HepG2 (cell line): Measurements from ENCODE around the gene SLC16A3. TPM values are rescaled to one million over a fixed set of nuclear protein-coding genes. Genes with fewer than 3 reads are reported as not detected.

Experiments
- ARID5B ChIP-seq: IDR thresholded peaks from 2 replicates; pipeline ENCODE4 v1.4.0; 2020; ENCODE audit warnings: mild to moderate bottlenecking, missing genetic modification reagents
- ATF7 ChIP-seq, 2 experiments: fragments of 450-650 bp in 1 of 2; sonication (generic) in 1 of 2; formaldehyde crosslinking in 1 of 2; IDR thresholded peaks; 2 replicates each; pipeline versions ENCODE4 v1.4.0 to v1.6.1; 2016 to 2020; ENCODE audit warnings: antibody characterized with exemption in 1 of 2, mild to moderate bottlenecking in 1 of 2, missing genetic modification reagents in 1 of 2
- CBX5 ChIP-seq: sonication (generic); formaldehyde crosslinking; IDR thresholded peaks from 2 replicates; pipeline ENCODE4 v1.4.0; 2020; ENCODE audit warnings: missing genetic modification reagents, borderline replicate concordance
- CHCHD3 ChIP-seq: sonication (generic); formaldehyde crosslinking; IDR thresholded peaks from 2 replicates; pipeline ENCODE4 v1.8.0; 2022; ENCODE audit warnings: mild to moderate bottlenecking, missing genetic modification reagents, moderate library complexity
- FOXO1 ChIP-seq: sonication (generic); formaldehyde crosslinking; IDR thresholded peaks from 2 replicates; pipeline ENCODE4 v1.4.0; 2020; ENCODE audit warnings: missing genetic modification reagents
- HMGXB3 ChIP-seq: sonication (generic); formaldehyde crosslinking; IDR thresholded peaks from 2 replicates; pipeline ENCODE4 v1.4.0; 2020; ENCODE audit warnings: missing genetic modification reagents, borderline replicate concordance
- HNRNPH1 ChIP-seq: fragments of 200-400 bp; formaldehyde crosslinking; optimal IDR thresholded peaks from 2 replicates; pipeline ENCODE3; 2017; ENCODE audit warnings: mild to moderate bottlenecking, low read depth, low read length
- KDM1A ChIP-seq: IDR thresholded peaks from 2 replicates; pipeline ENCODE4 v1.6.1; 2016; ENCODE audit warnings: missing compliant biosample characterization
- KDM4B ChIP-seq: sonication (generic); formaldehyde crosslinking; IDR thresholded peaks from 2 replicates; pipeline ENCODE4 v1.4.0; 2020; ENCODE audit warnings: missing genetic modification reagents
- NKX3-1 ChIP-seq: sonication (generic); formaldehyde crosslinking; IDR thresholded peaks from 2 replicates; pipeline ENCODE4 v1.5.0; 2020; ENCODE audit warnings: missing genetic modification reagents
- NR3C1 ChIP-seq: sonication (generic); formaldehyde crosslinking; IDR thresholded peaks from 2 replicates; pipeline ENCODE4 v1.4.0; 2020; ENCODE audit warnings: missing genetic modification reagents
- RFX1 ChIP-seq: fragments of 450-650 bp; IDR thresholded peaks from 2 replicates; pipeline ENCODE4 v1.6.1; 2017
- RXRA ChIP-seq: sonication (generic); formaldehyde crosslinking; IDR thresholded peaks from 2 replicates; pipeline ENCODE4 v1.5.1; 2020; ENCODE audit warnings: missing genetic modification reagents
- SMYD3 ChIP-seq: sonication (generic); formaldehyde crosslinking; IDR thresholded peaks from 2 replicates; pipeline ENCODE4 v1.8.1; 2023; ENCODE audit warnings: mild to moderate bottlenecking, missing genetic modification reagents
- SP140L ChIP-seq: sonication (generic); formaldehyde crosslinking; IDR thresholded peaks from 2 replicates; pipeline ENCODE4 v1.4.0; 2020; ENCODE audit warnings: missing genetic modification reagents, borderline replicate concordance
- TAF15 ChIP-seq: fragments of 200-400 bp; formaldehyde crosslinking; IDR thresholded peaks from one replicate; pipeline ENCODE4 v1.6.1; 2018; ENCODE audit warnings: mild to moderate bottlenecking, low read depth, low read length; ENCODE audit not compliant: poor library complexity, severe bottlenecking
- ZMYM2 ChIP-seq: sonication (generic); formaldehyde crosslinking; IDR thresholded peaks from 2 replicates; pipeline ENCODE4 v1.8.0; 2022; ENCODE audit warnings: mild to moderate bottlenecking, missing genetic modification reagents
- ZNF18 ChIP-seq: sonication (generic); formaldehyde crosslinking; IDR thresholded peaks from 2 replicates; pipeline ENCODE4 v1.8.0; 2022; ENCODE audit warnings: mild to moderate bottlenecking, missing genetic modification reagents; ENCODE audit not compliant: insufficient replicate concordance
- ZNF652 ChIP-seq: IDR thresholded peaks from 2 replicates; pipeline ENCODE4 v1.6.1; 2016; ENCODE audit warnings: low read depth, borderline replicate concordance
- polyA plus RNA-seq, 8 experiments: library from polyadenylated mRNA; depleted of rRNA in 3 of 8; stranded (reverse) in 7 of 8; unstranded in 1 of 8; fragments of >200 nt; fragmentation: Illumina TruSeq in 4 of 8; extraction: Trizol in 4 of 8; gene quantifications; 2 replicates each; pipeline versions ENCODE4 v1.2.1 to v1.2.3, GENCODE V29; 2011 to 2016; ENCODE audit warnings: low read depth in 4 of 8, missing spikeins in 1 of 8, mixed read lengths in 1 of 8; ENCODE audit not compliant: insufficient read depth in 1 of 8
- total RNA-seq, 5 experiments: library from RNA; depleted of rRNA; stranded (reverse); fragments of >200 nt; fragmentation: Illumina TruSeq; extraction: Trizol; gene quantifications; 2 replicates each; pipeline ENCODE4 v1.2.3, GENCODE V29; 2016; ENCODE audit warnings: low read depth in 1 of 5

Gene SLC16A3
- total and polyA plus RNA-seq, 2 of the 13 experiments (the other 11 are each of a cell fraction or from before 2014, with no cell fraction given), result 242 to 349 TPM

DNA sequence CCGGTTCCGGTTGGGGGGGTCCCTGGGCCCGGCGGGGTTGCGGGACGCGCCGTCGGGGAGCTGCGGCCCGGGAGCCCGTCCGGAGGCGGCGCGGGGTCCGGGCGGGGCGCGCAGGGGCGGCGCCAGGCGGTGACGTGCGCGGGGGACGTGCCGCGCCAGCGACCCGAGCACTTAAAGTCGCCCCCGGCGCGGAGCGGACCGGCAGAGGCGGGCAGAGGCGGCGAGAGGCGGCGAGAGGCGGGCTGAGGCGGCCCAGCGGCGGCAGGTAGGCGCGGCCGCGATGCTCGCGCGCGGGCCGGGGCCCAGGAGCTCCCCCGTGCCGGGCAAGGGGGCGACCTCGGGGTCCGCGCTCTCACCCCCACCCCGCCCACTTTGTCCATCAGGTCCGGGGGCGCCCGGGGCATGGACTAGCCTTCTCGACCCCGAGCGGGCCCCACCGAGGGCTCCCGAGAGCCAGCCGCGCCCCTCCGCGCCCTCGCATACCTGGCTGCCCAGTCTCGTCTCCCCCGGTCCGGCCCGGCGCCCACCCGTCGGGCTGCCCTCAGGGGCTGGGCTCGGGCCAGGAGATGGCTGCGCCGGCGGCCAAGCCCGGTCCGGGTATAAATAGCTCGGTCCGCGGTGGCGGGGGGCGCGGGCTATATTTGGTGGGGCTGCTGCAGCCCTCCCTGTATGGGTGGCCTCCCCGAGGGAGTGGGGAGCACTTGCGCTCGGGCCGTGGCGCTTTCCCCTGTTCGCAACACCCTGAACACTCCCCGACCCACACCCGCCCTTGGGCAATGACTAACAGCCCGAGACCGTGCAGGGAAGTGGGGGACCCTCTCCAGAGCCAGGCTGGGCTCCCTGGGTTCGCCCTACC, at the start of gene SLC16A3 (continued):
- TF ChIP-seq HMGXB3 (CRISPR knock-in tag) (no peak), ZNF652 (CRISPR knock-in tag) (no peak), KDM1A (CRISPR knock-in tag) (no peak), RFX1 (no peak), RXRA (no peak), NR3C1 (CRISPR knock-in tag) (no peak), SP140L (CRISPR knock-in tag) (no peak), ZMYM2 (CRISPR knock-in tag) (no peak), SMYD3 (no peak; the same call in 1 of the 2 replicates), KDM4B (no peak), ATF7 (IDR thresholded peaks at IDR 0.05) (no peak), ATF7 (CRISPR knock-in tag; IDR thresholded peaks at IDR 0.05) (no peak), TAF15 (no peak), NKX3-1 (CRISPR knock-in tag) (no peak), CBX5 (CRISPR knock-in tag) (no peak), FOXO1 (CRISPR knock-in tag) (no peak), HNRNPH1 (peak; percentile 91), ARID5B (CRISPR knock-in tag) (peak; percentile 21; the same call in 1 of the 2 replicates), ZNF18 (CRISPR knock-in tag) (no peak), CHCHD3 (CRISPR knock-in tag) (no peak)
